Gastrocnemius medialis (tissue), 4 donors: Measurements from ENCODE around the gene PLOD3.

Source experiments
- CTCF ChIP-seq, 5 experiments: fragments of 450-650 bp in 3 of 5; fragments of 200-600 bp in 2 of 5; sonication (generic) in 2 of 5; IDR thresholded peaks in 4 of 5; conservative IDR thresholded peaks in 1 of 5; 1 replicate in 4 of 5; 2 replicates in 1 of 5; pipeline ENCODE4 v1.5.1; 2016 to 2019; ENCODE audit warnings: antibody characterized with exemption in 5 of 5, mild to moderate bottlenecking in 3 of 5, moderate library complexity in 3 of 5
- POLR2A ChIP-seq, 2 donors: fragments of 450-650 bp; IDR thresholded peaks; one replicate each; pipeline ENCODE4 v1.6.1; 2017; ENCODE audit warnings: antibody characterized with exemption in 2 of 2, mild to moderate bottlenecking in 2 of 2, moderate library complexity in 2 of 2

- TF ChIP-seq CTCF (IDR thresholded peaks at IDR 0.05 in 4 of 5, conservative IDR thresholded peaks at IDR 0.05 in 1 of 5) = no peak
- no peak for TF ChIP-seq POLR2A (IDR thresholded peaks at IDR 0.05)
These were observed 18.1 kb upstream of the PLOD3 start for GRCh38 chr7:101235522-101235921.
